OCI-LY7 (cell line): ENCODE data around the gene HRH1. TPM values are rescaled to one million over a fixed set of nuclear protein-coding genes. Genes with fewer than 3 reads are reported as not detected.
A peak's percentile ranks its signal among the peaks of the same experiment; 100 is the strongest.

Source experiments
- BruUV-seq: library from RNA; stranded (reverse); fragments of 400-500 nt; replicated peaks from 2 replicates; lab custom pipeline; 2021; lab: Mats Ljungman, UMichigan
- CTCF ChIA-PET: fragments of 300-600 bp; sonication (Branson Sonifier 250); formaldehyde crosslinking; loops from one replicate; lab custom pipeline; 2022; ENCODE audit warnings: antibody characterized with exemption; ENCODE audit not compliant: unreplicated experiment; lab: Charles Lee
- POLR2A ChIA-PET: fragments of 300-600 bp; sonication (Branson Sonifier 250); formaldehyde crosslinking; loops from one replicate; lab custom pipeline; 2022; ENCODE audit warnings: antibody characterized with exemption; lab: Charles Lee
- DNase-seq: peaks from one replicate; pipeline ENCODE4 v3.0.0-alpha.2; 2015; ENCODE audit warnings: low spot score
- H2AFZ ChIP-seq: fragments of 200-600 bp; sonication (generic), shearing (Covaris generic); 2 replicates; pipeline ENCODE4 v1.6.1; 2014; ENCODE audit warnings: mild to moderate bottlenecking, antibody characterized with exemption, low read length, moderate library complexity
- H3K27ac ChIP-seq: fragments of 200-600 bp; sonication (generic); 2 replicates; pipeline ENCODE4 v1.5.1; 2014; ENCODE audit warnings: mixed run types, low read depth, mild to moderate bottlenecking, moderate library complexity, low read length, inconsistent platforms; ENCODE audit not compliant: poor library complexity, severe bottlenecking
- H3K36me3 ChIP-seq: fragments of 200-600 bp; sonication (generic); 2 replicates; pipeline ENCODE4 v1.6.1; 2014; ENCODE audit warnings: mild to moderate bottlenecking, antibody characterized with exemption, low read length, moderate library complexity, mixed read lengths; ENCODE audit not compliant: insufficient read depth
- H3K4me1 ChIP-seq: fragments of 200-600 bp; sonication (generic); 2 replicates; pipeline ENCODE4 v1.5.1; 2014; ENCODE audit warnings: mild to moderate bottlenecking, low read length; ENCODE audit not compliant: insufficient read depth, poor library complexity, severe bottlenecking
- H3K4me2 ChIP-seq: fragments of 200-600 bp; sonication (generic); 2 replicates; pipeline ENCODE4 v1.6.1; 2014; ENCODE audit warnings: mild to moderate bottlenecking, low read length
- H3K4me3 ChIP-seq: fragments of 200-600 bp; sonication (generic); 2 replicates; pipeline ENCODE4 v1.5.1; 2014; ENCODE audit warnings: mild to moderate bottlenecking, low read depth, low read length; ENCODE audit not compliant: poor library complexity, severe bottlenecking
- H3K79me2 ChIP-seq: fragments of 200-600 bp; sonication (generic); 2 replicates; pipeline ENCODE4 v1.6.1; 2016; ENCODE audit warnings: low read depth, mild to moderate bottlenecking, low read length, moderate library complexity, mixed read lengths; ENCODE audit not compliant: insufficient read depth
- H3K9me2 ChIP-seq: fragments of 200-600 bp; sonication (generic); 2 replicates; pipeline ENCODE4 v1.6.1; 2016; ENCODE audit warnings: mild to moderate bottlenecking, low read length, mixed read lengths; ENCODE audit not compliant: insufficient read depth
- H3K9me3 ChIP-seq: fragments of 200-600 bp; sonication (generic); 2 replicates; pipeline ENCODE4 v1.6.1; 2014; ENCODE audit warnings: mild to moderate bottlenecking, mixed run types, low read length, mixed read lengths
- H4K20me1 ChIP-seq: fragments of 200-600 bp; sonication (generic); 2 replicates; pipeline ENCODE4 v1.6.1; 2014; ENCODE audit warnings: mild to moderate bottlenecking, antibody characterized with exemption, low read length, moderate library complexity, mixed read lengths; ENCODE audit not compliant: insufficient read depth
- EZH2phosphoT487 ChIP-seq: fragments of 200-600 bp; sonication (generic); IDR thresholded peaks from 2 replicates; pipeline ENCODE4 v1.6.1; 2018; ENCODE audit warnings: low read depth, borderline replicate concordance, mild to moderate bottlenecking, mixed run types, antibody characterized with exemption, low read length, moderate library complexity, mixed read lengths
- intact Hi-C: fragments of 100-400 bp; cut with micrococcal nuclease; formaldehyde crosslinking; loops from one replicate; pipeline ENCODE4 v1.10.0; 2022; ENCODE audit not compliant: unreplicated experiment
- total RNA-seq, 2 experiments: library from RNA; depleted of rRNA in 1 of 2; stranded (reverse); fragments of >200 nt in 1 of 2; shearing (Covaris generic) in 1 of 2; gene quantifications; 2 replicates each; pipeline ENCODE4 v1.2.3, GENCODE V29; 2014 to 2022
- TF ChIP-seq, protein P1 (sequence below): fragments of 200-600 bp; sonication (generic); conservative IDR thresholded peaks from 2 replicates; pipeline ENCODE4 v1.5.1; 2014; ENCODE audit warnings: mild to moderate bottlenecking, antibody characterized with exemption, low read length, moderate library complexity, mixed read lengths

The HRH1 gene
- total RNA-seq, 2 experiments from 2014 or later: not detected

DNA sequence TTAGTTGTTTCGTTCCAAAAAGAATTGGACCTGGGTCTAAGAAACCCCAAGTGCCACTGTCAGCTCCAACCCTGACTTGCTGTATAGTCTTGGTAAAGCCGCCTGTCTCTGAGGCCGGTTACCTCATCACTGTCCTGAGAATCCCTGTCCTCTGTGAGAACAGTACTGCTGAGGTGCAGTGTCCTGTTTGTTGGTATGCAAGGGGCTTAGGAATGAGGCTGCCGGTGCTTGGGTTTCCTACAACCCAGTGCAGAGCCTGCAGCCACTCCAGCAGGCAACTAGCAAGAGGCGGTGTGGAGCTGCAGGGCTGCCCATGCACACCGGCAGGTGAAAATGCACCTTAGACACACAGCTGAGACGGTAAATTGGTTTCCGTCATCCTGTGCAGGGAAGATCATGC, 65.9 kb downstream of the HRH1 start:
- ChIA-PET POLR2A (interaction anchor here (0.6 to 0.7 kb wide), 3 partner anchors 27 to 906 kb away, joined by 3 to 6 read pairs (median 4); no protein-coding TSS in a partner anchor), CTCF (interaction anchor here (0.6 kb wide), 1 partner anchor 20 kb away, joined by 3 read pairs; no protein-coding TSS in a partner anchor)
- Histone ChIP-seq H2AFZ (no peak overlapping the region), H3K4me3 (no peak overlapping the region), H3K9me3 (no peaks in the 10 kb centered on the region), H3K27ac (no peak overlapping the region), H3K9me2 (no peaks in the 10 kb centered on the region), H3K36me3 (no peaks in the 10 kb centered on the region), H3K4me2 (no peak overlapping the region), H3K79me2 (no peaks in the 10 kb centered on the region), H3K4me1 (no peaks in the 10 kb centered on the region), H4K20me1 (no peaks in the 10 kb centered on the region)
- intact Hi-C loops: no loop called here
- no peak for TF ChIP-seq EZH2phosphoT487
- TF ChIP-seq, protein P1, sequence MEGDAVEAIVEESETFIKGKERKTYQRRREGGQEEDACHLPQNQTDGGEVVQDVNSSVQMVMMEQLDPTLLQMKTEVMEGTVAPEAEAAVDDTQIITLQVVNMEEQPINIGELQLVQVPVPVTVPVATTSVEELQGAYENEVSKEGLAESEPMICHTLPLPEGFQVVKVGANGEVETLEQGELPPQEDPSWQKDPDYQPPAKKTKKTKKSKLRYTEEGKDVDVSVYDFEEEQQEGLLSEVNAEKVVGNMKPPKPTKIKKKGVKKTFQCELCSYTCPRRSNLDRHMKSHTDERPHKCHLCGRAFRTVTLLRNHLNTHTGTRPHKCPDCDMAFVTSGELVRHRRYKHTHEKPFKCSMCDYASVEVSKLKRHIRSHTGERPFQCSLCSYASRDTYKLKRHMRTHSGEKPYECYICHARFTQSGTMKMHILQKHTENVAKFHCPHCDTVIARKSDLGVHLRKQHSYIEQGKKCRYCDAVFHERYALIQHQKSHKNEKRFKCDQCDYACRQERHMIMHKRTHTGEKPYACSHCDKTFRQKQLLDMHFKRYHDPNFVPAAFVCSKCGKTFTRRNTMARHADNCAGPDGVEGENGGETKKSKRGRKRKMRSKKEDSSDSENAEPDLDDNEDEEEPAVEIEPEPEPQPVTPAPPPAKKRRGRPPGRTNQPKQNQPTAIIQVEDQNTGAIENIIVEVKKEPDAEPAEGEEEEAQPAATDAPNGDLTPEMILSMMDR: no peak
- no TSS peak for BruUV-seq
- DNase-seq: no peak

DNA sequence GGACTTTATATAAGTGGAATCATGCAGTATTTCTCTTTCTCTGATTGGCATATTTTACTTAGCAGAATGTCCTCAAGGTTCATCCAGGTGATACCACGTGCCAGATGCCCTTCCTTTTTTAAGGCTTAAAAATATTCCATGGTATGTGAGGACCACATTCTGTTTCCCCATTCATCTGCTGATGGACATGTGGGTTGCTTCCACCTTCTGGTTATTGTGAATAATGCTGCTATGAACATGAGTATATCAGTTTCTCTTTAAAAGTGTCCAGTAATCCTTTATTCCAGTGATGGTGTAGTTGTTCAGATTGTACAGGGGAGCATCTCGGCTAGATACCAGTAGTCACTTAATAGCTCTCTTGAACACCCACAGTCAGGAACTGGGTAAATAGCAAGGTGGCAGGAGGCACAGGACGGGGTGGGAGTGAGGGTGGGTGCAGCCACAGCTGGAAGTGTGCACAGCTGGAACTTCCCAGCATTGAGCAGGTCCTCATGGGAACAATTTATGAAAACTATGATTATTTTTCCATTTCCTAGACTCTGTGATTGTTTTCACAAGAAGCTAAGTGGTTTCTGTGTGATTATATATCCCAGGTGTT, 67.6 kb downstream of the HRH1 start:
- Histone ChIP-seq H3K4me1 (no peaks in the 10 kb centered on the region), H3K79me2 (no peaks in the 10 kb centered on the region), H3K4me3 (no peak overlapping the region), H3K9me2 (no peaks in the 10 kb centered on the region), H3K9me3 (no peaks in the 10 kb centered on the region), H3K4me2 (no peak overlapping the region), H4K20me1 (no peaks in the 10 kb centered on the region), H2AFZ (no peak overlapping the region), H3K27ac (no peak overlapping the region), H3K36me3 (no peaks in the 10 kb centered on the region)
- no peak for TF ChIP-seq EZH2phosphoT487
- TF ChIP-seq, protein P1: 0 out of 2 replicates have a peak, but pooled peaks have one; percentile 28
- BruUV-seq: no TSS peak
- intact Hi-C loops: no loop called here
- ChIA-PET CTCF (no interaction called here), POLR2A (interaction anchor here (0.6 kb wide), 1 partner anchor 52 kb away, joined by 4 read pairs; no protein-coding TSS in a partner anchor)
- no peak for DNase-seq

DNA sequence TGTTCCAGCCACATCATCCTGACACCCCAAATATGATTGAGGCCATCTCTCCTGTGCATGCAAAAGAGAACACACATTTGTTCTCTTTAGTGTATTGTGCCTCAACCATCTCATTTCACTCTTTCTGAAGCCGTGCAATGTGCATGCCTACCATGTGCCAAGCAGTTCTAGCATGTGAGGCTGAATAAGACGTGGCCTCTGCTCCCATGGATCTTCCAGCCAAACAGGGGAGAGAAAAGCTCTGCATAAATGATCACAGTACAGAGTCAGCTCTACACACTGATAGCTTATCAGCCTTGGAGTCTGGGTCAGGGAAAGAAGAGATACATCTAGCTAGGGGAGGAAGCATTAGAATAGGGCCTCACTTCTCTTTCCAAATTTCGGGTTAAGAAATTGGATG, 69.7 kb downstream of the HRH1 start:
- Histone ChIP-seq H3K79me2 (no peaks in the 10 kb centered on the region), H3K9me3 (no peaks in the 10 kb centered on the region), H3K9me2 (no peaks in the 10 kb centered on the region), H3K27ac (no peak overlapping the region), H3K4me2 (no peak overlapping the region), H3K4me1 (no peaks in the 10 kb centered on the region), H4K20me1 (no peaks in the 10 kb centered on the region), H3K4me3 (no peak overlapping the region), H2AFZ (no peak overlapping the region), H3K36me3 (no peaks in the 10 kb centered on the region)
- BruUV-seq: no TSS peak
- DNase-seq: no peak
- CTCF ChIA-PET: interaction anchor here (0.6 kb wide), 1 partner anchor 655 kb away, joined by 3 read pairs; no protein-coding TSS in a partner anchor
- no peak for TF ChIP-seq EZH2phosphoT487
- TF ChIP-seq, protein P1: no peak
- POLR2A ChIA-PET: interaction anchor here (0.7 kb wide), 1 partner anchor 13 kb away, joined by 6 read pairs; no protein-coding TSS in a partner anchor
- intact Hi-C loops: no loop called here
